Upper lobe of right lung (tissue), 1 donor: Measurements from ENCODE around the gene BPIFB6. TPM values are rescaled to one million over a fixed set of nuclear protein-coding genes. Genes with fewer than 3 reads are reported as not detected.

ENCODE experiments used
- ATAC-seq: fragments of 200-7000 bp; cut with Tn5 transposase; one replicate; pipeline ENCODE4 v1.9.1; 2020; ENCODE audit warnings: mild to moderate bottlenecking, moderate library complexity
- DNase-seq: peaks from one replicate; pipeline ENCODE4 v3.0.0-alpha.2; 2020
- H3K27ac ChIP-seq: fragments of 200-600 bp; one replicate; pipeline ENCODE4 v1.8.0; 2022
- H3K27me3 ChIP-seq: fragments of 200-600 bp; one replicate; pipeline ENCODE4 v1.8.0; 2022; ENCODE audit warnings: mild to moderate bottlenecking
- H3K36me3 ChIP-seq: fragments of 200-600 bp; one replicate; pipeline ENCODE4 v1.8.0; 2022
- H3K4me1 ChIP-seq: fragments of 200-600 bp; one replicate; pipeline ENCODE4 v1.8.0; 2022
- H3K4me3 ChIP-seq: fragments of 200-600 bp; one replicate; pipeline ENCODE4 v1.8.0; 2022; ENCODE audit warnings: mild to moderate bottlenecking
- H3K9me3 ChIP-seq: fragments of 200-600 bp; one replicate; pipeline ENCODE4 v1.8.0; 2022
- intact Hi-C: fragments of 100-400 bp; cut with DNase I; formaldehyde crosslinking; loops from one replicate; pipeline ENCODE4 v1.11.0; 2022
- total RNA-seq: library from RNA; stranded (reverse); fragmentation: NEBNext Ultra II Directional; extraction: Animal tissue kit (Norgen Biotek cat#: 25700); gene quantifications from one replicate; pipeline ENCODE4 v1.2.1, GENCODE V29; 2021
- TF ChIP-seq, protein P1 (sequence below): fragments of 200-600 bp; IDR thresholded peaks from one replicate; pipeline ENCODE4 v1.8.0; 2022; ENCODE audit warnings: antibody characterized with exemption
- donor health status: DM: no; HTN: yes; CAD: no; lungs with severe emphysema.

The BPIFB6 gene
- total RNA-seq, 1 donor from 2014 or later, result not detected

GRCh38 chr20:33075281-33075680 lies 43.8 kb downstream of the BPIFB6 start:
- no peak for ATAC-seq
- DNase-seq, result no peak
- Histone ChIP-seq H3K36me3 (no peaks in the 10 kb centered on the region), H3K27me3 (no peaks in the 10 kb centered on the region), H3K9me3 (no peaks in the 10 kb centered on the region), H3K4me1 (no peaks in the 10 kb centered on the region), H3K27ac (no peak overlapping the region), H3K4me3 (no peak overlapping the region)
- TF ChIP-seq, protein P1, sequence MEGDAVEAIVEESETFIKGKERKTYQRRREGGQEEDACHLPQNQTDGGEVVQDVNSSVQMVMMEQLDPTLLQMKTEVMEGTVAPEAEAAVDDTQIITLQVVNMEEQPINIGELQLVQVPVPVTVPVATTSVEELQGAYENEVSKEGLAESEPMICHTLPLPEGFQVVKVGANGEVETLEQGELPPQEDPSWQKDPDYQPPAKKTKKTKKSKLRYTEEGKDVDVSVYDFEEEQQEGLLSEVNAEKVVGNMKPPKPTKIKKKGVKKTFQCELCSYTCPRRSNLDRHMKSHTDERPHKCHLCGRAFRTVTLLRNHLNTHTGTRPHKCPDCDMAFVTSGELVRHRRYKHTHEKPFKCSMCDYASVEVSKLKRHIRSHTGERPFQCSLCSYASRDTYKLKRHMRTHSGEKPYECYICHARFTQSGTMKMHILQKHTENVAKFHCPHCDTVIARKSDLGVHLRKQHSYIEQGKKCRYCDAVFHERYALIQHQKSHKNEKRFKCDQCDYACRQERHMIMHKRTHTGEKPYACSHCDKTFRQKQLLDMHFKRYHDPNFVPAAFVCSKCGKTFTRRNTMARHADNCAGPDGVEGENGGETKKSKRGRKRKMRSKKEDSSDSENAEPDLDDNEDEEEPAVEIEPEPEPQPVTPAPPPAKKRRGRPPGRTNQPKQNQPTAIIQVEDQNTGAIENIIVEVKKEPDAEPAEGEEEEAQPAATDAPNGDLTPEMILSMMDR, result no peak
- intact Hi-C loops, result no loop called here

DNA sequence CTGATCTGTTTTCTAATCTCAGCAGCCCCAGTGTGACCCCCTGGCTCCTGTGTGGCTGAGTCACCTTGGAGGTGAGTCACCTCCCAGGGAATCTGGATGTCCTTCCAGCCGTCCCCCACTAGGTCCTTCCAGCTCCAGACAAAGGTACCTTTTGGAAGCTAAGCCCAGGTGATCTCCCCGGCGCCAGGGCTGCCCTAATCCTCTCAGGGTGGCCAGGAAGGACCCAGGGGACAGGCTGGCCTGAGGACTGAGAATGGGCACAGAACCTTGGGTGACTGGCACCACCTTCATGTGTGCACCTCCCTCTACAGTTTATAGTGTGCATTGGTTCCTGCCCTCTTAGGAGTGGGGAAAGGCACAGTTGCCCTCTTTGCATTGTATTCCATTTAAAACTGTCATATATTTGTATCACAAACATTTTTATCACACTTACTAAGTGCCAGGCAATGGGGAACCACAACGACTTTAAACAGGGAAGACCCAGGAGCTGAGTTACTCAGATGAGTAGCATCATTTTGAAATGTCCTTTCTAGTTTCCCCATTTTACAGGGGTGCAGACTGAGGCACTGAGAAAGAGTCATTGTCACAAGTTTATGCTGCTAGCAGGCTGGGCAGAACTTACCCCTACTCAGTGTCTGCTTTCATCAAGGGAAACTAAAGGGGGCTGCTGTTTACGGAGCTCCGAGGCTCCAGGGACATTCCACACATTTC lies 45.4 kb downstream of the BPIFB6 start:
- intact Hi-C loops, result no loop called here

DNA sequence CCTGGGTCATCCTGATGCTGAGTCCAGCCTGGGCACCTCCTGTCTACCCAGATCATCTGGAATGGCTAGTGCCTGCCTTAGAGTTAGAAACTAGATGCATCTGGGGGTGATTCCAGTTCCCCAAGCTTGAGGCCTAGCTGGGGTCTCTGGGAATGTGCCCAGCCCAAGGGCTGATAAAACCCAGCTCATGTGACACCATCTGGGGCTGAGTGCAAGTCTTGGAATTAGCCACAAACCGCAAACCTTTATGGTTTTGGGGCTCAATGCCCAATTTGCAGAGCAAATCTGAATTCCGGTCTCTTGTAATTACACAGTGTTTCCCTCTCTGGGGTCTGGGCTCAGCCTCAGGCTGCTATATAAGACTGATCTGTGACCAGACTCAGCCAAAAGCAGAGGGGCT lies 47.8 kb downstream of the BPIFB6 start, which contains the start of gene BPIFB4:
TSS of gene BPIFB4 (plus strand) at position 385 of the 400 bp plus-strand sequence. CDS start 1,884 bp downstream, outside the sequence.
- H3K9me3 ChIP-seq, result no peaks in the 10 kb centered on the region
- H3K4me1 ChIP-seq, result no peaks in the 10 kb centered on the region
- H3K4me3 ChIP-seq, result no peak within 1 kb of the TSS
- no peaks in the 10 kb centered on the region for H3K36me3 ChIP-seq
- H3K27me3 ChIP-seq, result no peaks in the 10 kb centered on the region
- ATAC-seq (no peak), DNase-seq (no peak)
- H3K27ac ChIP-seq, result no peak within 1 kb of the TSS
- intact Hi-C loops, result no loop called here
- TF ChIP-seq, protein P1, result no peak

More for the DNA sequence above, 45.4 kb downstream of the BPIFB6 start:
- no peaks in the 10 kb centered on the region for H3K36me3 ChIP-seq
- H3K4me3 ChIP-seq, result no peak overlapping the region
- no peaks in the 10 kb centered on the region for H3K4me1 ChIP-seq
- DNase-seq (no peak), ATAC-seq (no peak)
- H3K27me3 ChIP-seq, result no peaks in the 10 kb centered on the region
- TF ChIP-seq, protein P1, result peak; percentile 10
- no peak overlapping the region for H3K27ac ChIP-seq
- no peaks in the 10 kb centered on the region for H3K9me3 ChIP-seq

DNA sequence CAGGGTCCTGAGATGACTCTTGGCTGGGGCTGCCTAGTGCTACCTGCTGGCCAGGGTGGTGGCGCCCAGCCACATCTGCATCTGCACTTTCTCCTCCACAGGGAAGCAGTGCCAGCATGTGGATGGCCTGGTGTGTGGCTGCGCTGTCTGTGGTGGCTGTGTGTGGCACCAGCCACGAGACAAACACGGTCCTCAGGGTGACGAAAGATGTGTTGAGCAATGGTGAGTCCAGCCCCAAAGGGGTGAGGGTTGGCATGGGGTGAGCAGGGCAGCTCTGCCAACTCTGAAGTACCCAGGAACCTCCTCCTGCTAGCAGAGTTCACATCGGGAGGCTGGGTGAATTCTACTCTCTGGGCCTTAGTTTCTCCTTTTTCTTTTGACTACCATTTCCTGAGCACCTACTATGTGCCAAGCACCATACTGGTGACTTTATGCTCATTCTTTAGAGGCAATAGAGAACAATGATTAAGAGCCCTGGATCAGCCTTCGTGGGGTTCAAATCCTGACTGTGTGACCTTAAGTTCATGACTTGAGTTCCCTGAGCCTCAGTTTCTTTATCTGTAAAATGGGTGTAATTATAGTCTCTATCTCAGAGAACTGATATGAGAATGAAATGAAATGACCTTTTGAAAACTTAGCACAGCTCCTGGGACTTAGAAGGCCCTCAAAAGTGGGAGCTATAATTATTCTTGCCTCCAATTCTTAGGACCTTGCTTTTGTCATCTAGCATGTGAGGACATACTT lies 50.1 kb downstream of the BPIFB6 start:
- H3K9me3 ChIP-seq, result no peaks in the 10 kb centered on the region

GRCh38 chr20:33082546-33082945 lies 51.1 kb downstream of the BPIFB6 start:
- Histone ChIP-seq H3K9me3 (no peaks in the 10 kb centered on the region), H3K27me3 (no peaks in the 10 kb centered on the region), H3K4me3 (no peak overlapping the region), H3K36me3 (no peaks in the 10 kb centered on the region), H3K27ac (no peak overlapping the region), H3K4me1 (no peaks in the 10 kb centered on the region)
- TF ChIP-seq, protein P1, result no peak
- DNase-seq (no peak), ATAC-seq (no peak)
- intact Hi-C loops, result no loop called here

More for the DNA sequence above, 50.1 kb downstream of the BPIFB6 start:
- H3K4me1 ChIP-seq, result no peaks in the 10 kb centered on the region
- H3K4me3 ChIP-seq, result no peak overlapping the region
- peak; percentile 69 for ATAC-seq
- H3K27me3 ChIP-seq, result no peaks in the 10 kb centered on the region
- no peak overlapping the region for H3K27ac ChIP-seq
- intact Hi-C loops, result no loop called here
- no peaks in the 10 kb centered on the region for H3K36me3 ChIP-seq
- TF ChIP-seq, protein P1, result no peak
- no peak for DNase-seq
